Amniotic stem cell (primary cell): ENCODE data around the gene IGF1R.
A peak's percentile ranks its signal among the peaks of the same experiment; 100 is the strongest.

Source experiments
- DNase-seq: peaks from one replicate; lab custom pipeline; 2025; lab: John Stamatoyannopoulos, UW

Gene IGF1R

DNA sequence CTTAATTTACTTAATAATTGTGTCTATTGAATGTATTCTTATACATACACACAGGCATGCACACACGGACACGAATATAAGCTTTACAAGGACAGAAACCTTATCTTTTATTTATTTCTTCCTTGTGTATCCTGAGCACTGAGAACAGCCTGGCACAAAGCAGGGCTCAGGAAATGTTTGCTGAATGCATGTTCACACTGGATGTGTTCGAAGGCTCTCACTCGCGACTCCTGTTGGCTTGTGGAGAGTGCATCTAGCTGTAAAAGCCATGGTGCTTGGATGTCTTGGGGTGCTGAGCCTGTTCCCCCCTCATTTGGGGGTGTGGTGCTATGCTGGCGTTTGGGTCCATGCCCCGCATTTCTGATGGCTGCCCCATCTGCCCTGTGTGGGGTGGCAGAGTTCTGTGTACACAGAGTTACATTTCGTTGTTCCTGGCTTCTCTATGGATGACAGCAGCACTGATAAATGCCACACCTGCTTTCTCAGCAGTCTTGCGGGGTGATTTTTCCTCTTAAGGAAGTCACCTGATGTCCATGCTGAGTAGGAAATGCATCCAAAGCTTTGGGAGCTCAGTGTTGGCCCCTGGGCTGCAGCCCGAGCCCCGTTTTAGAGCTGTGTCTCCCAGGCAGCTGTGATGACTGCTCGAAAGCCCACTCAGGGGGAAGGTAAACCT is 148.5 kb downstream of the IGF1R start:
- DNase-seq = no peak

DNA sequence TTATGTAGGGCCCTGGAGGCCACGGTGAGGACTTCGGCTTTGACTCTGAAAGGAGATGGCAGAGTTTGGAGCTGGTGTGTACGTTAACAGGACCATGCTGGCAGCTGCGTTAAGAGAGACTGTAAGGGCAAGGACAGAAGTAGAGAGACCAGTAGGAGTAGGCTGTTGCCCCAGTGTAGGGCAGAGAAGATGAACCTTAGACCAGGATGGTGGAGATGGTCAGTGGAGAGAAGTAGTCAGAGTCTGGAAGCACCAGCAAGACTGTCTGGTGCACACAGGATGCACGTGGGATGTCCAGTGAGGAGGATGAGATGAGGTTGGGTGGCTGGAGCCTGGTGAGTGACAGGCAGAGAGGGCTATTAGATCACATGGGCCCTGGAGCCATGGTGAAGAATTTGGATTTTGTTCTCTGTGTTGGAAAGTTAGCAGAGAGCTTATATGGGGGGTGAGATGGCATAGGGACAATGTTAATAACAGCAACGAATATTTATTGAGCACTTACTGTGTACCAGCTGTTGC is 150.1 kb downstream of the IGF1R start:
- DNase-seq = no peak

DNA sequence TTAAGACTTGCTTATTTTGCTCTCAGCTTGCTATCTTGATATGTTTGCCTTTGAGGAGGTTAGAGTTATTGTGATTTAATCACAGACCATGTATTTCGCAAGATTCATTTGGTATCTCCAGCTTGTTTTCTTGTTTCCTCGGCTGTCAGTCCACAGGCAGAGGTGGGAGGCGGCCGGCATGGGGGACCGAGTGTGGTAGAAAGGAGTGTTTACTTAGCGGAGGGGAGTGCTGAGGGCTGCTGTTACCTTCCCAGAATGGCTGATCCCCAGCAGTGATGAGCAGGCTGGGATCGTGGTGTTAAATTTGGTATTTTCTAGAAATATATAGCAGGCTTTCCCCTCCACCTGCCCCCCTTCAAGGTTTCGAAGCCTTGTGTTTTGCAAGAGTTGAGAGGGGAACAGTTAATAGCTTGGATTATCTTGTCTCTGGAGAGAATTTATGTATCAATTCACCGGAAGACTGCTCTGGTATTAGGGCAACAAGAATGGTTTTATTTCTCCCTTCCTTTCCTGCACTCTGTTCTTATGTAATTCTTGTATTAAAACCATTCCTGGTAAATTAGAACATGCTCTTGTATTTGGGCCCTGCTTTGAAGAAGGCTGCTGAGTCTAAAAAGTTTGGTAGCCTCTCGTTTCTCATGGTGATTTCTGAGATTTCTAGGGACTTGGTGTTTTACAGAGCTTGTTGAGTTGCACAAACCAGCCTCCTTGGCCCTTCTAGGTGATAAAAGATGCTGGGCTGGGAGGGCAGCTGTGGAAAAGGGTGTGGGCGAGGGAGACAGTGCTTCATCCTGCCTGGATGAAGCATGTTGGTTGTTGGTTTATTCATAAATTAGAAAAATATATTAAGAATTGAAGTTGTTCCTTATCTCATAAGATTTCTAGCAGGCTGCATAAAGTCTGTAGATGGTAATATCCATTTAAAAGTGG is 151.4 kb downstream of the IGF1R start:
- DNase-seq = no peak

DNA sequence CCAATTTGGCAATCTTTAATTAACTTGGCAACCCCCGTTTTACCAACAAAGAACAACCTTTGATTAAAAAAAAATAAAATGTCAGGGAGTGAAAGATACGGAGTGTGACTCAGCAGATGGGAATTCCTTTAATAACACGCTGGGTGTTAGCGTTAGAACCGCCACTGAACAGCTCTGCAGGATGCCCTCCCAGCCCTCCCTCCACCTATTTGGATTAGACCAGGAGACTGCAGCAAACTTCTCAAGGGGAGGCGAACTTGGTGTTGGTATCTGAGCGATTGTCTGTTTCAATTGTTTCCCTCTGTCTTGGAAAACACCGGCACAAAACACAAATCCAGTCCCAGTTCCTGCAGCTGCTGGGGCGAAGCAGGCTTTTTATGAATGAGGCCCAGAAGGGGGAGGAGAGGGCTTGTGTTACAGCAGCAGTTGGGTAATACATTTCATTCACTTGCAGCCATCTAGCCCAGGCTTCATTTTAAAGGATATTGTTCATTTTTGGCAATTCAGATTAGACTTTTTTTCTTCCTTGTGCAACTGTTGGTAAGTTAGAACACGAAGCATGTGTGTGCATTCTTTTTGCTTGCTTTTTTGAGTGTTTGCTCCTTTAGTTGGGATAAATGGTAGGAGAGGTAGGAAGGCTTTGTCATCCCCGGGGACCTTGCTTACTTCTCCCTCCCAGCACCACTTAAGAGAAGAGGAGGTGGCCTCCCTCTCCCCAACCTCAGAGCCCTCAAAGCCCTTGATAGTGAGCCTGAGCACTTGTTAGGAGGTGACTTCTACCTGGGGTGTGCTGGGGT is 152.3 kb downstream of the IGF1R start:
- DNase-seq = peak; percentile 66

DNA sequence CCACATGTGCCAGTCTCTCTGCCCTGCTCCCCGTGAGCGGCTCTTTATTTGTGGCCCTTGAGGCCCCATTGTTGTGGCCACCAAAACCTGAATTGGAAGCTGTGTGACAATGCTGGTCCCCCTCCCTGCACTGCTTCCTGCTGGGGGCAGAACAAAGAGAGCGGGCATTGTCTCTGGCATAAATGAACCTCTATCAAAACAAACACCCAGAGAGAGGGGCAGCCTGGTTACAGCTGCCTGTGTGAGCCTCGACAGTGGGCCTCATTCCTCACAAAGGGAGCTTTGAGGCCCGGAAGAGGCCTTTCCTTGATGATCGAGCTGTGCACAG is 152.9 kb downstream of the IGF1R start:
- no peak for DNase-seq

DNA sequence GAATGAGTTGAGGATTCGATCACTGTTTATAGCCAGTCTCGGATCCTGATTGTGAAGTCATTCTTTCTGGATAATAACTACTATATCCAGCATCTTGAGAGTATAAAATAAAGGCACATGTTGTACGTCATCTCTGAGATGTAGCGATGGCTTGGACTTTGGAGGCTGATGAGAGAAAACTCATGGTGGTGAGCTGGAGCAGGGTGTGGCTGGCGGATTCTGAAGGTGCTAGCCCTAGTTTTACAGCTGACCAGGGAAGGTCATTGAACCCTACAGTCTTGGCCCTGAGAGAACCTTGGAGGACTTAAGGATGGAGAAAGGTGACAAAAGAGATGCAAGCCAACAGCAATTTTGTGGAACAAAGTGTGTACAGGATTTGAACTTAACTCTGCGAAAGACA is 153.8 kb downstream of the IGF1R start:
- no peak for DNase-seq

DNA sequence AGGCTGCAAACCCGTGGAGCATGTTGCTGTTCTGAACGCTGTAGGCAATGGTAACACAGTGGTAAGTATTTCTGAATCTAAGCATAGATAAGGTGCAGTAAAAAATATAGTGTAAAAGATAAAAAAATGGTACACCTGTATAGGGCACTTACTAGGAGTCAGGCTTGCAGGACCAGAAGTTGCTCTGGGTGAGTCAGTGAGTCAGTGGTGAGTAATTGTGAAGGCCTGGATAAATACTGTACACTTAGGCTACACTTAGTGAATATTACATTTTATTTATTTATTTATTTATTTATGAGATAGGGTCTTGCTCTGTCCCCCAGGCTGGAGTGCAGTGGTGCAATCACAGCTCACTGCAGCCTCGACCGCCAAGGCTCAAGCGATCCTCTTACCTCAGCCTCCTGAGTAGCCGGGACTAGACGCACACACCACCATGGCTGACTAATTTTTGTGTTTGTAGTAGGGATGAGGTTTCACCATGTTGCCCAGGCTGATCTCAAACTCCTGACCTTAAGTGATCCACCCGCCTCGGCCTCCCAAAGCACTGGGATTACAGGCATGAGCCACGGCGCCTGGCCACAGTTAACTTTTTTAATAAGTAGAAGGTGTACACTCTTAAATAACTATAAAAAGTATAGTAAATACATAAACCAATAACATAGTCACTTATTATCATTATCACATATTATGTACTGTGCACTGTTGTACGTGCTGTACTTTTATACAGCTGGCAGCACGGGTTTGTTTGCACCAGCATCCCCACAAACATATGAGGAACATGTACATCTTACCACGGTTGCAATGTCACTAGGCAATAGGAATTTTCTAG is 155.1 kb downstream of the IGF1R start:
- DNase-seq = no peak

DNA sequence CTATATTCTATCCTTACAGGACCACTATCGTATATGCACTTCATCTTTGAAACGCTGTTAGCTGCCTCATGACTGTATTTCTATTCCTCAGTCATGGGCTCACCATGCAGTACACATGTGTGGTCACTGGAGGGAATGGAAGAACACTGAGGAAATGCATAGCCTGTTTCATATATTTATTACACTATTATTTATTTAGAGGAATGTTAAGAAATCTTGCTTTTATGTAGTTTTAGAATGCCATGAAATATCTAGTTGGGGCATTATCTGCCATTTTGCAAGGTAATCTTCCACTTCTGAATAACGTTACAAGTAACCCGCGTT is 155.7 kb downstream of the IGF1R start:
- no peak for DNase-seq

DNA sequence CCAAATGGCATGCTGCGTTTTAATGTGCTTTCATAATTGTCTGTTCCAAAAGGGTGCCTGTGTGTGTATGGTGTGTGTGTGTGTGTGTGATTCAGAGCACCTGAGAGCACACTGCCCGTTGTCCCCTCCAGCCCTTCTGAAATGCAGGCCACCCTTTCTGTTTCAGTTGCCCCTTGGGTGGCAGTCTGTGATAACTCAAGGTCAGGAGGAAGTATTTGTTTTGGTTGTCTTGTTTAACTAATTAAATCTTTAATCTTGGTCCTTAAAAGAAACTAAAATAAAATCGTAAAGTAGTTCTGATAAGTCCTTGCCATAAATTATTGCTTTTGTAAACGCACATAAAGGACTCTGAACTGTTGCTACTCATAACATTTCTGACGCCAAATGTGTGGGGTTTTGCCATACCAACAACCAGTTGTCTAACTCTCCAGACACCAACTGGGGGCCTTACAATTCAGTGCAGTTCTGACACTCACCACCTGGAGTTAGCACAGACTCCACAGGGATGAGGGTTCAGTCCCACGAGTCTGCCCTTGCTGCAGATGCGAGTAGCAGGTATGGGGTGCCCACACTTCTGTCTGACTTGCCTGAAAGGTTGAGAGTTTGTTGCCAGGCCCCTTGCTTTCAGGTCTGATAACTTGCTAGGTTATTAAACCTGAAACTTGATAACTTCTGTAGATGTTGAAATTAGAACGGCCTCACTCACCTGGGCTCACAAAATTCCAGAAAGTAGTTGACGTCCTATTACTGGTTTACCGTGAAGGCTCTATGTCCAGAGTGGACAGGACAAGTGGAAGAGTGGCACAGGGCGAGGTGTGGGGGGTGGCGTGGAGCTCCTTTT is 157.3 kb downstream of the IGF1R start:
- DNase-seq = no peak

DNA sequence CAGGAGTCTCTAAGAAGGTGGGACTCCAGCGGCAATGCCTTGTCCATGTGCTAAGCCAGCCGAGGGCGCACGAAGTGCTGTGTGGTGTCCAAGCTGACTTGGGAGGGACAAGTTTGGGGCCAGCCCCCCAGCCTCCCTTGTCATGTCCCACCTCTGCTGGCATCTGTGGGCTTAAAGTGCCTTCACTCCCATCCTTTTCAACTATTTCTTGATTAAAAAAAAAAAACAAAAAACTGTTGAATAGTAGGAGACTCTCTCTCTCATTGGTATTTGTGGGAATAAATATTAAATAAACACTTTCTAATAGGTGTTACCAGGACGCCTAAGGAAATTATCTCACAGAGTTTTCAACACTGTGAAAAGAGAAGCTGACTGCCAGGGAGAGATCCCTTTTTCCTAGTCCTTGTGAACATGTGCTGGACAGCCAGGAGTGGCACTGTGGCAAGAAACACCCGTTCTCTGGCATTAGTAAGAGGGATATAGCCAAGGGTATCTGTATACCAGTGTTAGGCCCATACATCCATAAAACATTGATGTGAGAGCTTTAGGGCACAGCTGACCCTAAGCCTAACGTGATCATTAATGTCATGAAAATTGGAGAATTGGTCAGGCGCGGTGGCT is 158.0 kb downstream of the IGF1R start:
- no peak for DNase-seq

DNA sequence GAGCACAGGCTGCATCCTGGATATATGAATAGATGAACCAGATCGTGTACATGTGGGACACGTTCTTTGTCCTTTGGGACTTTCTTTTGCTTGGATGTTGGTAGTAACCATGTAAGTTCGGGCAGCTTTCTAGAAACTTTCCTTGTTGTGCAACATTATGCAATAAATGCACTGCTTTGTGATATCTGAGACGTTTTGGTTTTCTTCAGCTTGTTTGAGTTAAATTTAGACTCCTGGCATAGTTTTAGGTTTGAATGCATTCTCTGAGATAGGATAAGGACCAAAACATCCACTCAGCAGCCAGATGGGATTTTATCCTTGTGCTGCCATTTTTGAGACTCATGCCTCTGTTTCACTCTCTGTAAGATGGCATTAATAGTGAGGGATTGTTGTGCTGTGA is 158.9 kb downstream of the IGF1R start:
- no peak for DNase-seq

DNA sequence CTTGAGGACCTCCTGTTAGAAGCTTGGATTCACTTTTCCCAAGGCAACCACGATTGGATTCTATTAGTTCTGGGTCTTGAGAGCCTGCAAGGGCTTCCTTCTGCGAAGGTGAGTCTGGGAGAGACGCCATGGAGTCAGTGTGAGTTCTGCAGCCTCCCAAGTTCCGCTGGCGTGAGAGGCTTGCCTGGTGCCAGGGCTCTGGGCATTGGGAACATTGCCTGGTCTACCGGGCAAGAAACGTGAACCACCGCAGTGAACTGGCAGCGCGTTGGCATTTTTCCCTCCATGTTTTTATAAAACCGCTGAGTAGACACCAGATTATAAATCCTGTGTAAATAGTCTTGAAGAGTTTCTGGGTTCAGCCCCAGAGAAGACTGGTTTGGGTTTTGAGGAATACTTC is 160.9 kb downstream of the IGF1R start:
- DNase-seq = no peak

DNA sequence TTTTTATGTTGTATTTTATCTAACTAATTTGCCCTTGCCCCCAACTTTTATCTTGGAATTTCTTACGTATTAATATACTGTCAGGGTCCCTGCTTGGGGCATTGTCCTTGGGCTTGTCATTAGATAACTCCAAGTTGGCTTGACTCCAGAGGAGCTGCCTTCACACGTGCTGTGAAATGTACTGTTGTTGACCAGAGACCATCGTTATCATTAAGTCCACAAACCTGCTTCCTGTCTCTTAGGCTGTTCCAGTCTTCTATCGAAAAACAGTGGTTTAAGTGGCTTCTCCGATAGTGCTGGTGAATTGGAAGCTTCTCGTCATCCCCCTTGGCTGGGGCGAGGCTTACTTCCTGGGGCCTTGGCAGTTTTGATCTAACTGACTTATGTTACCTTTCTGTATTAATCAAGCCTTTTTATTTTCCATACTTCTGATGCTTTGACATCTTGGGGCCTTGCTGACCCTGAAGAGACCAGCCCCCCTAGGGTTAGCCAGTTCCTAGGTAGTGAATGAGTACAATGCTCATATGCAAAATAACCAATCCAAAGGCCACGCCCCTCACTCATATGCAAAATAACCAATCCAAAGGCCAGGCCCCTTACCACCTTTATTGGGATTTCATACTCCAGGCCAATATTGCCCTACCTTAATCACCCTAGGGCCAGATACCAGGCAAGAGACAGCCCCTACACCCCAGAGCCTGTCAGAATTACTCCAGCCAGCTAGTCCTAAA is 164.5 kb downstream of the IGF1R start:
- DNase-seq = no peak

DNA sequence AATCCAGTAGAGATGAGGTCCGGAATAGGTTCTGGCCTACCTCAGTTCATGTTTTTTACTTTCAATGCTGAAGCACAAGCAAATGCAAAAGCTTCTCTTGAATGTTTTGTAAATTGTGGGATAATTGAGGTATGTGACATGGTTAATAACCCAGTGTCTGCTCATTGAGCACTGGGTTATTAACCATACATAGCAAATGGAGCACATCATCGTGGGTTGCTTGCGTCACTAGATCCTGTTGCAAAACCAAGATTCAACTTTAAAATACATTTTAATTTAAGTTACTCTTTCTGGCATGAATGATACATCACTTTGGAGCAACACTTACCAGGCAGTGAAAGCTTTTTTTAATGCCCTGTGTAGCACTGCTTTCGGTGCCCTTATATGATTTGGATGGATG is 165.6 kb downstream of the IGF1R start:
- DNase-seq = no peak

DNA sequence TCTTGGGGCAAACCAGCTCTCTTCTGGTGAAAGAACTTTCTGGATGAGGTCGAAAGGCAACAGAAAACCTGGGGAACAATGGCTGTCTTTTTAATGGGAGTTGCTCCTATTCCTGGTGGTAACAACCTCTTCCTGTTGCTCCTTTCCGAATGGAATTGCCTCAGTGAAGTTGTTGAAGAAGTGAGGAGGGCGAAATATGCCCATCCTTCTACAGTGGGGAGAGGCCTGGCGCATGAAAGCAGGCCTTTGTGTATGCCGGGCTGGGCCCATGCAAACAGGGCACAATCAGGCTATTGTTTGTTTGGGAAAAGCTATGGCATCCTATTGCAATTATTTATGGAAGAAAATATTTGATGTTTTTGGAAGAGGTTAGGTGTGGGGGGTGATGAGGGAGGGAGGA is 166.9 kb downstream of the IGF1R start:
- DNase-seq = no peak

DNA sequence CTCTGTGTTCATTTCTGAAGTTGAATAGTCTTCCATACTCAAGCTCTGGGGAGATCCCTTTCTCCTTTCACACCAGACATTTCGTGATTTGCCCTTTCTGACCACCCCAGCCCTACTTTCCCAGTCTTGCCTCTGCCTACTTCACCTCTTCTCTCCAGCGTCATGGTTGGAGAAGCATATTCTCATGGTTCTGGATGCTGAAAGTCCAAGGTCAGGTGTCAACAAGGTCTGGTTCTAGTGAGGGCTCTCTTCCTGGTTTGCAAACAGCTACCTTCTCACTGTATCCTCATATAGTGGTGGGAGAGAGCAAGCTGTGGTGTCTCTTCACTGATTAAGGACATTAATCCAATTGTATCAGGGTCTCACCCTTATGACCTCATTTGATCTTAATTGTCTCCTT is 169.4 kb downstream of the IGF1R start:
- no peak for DNase-seq

DNA sequence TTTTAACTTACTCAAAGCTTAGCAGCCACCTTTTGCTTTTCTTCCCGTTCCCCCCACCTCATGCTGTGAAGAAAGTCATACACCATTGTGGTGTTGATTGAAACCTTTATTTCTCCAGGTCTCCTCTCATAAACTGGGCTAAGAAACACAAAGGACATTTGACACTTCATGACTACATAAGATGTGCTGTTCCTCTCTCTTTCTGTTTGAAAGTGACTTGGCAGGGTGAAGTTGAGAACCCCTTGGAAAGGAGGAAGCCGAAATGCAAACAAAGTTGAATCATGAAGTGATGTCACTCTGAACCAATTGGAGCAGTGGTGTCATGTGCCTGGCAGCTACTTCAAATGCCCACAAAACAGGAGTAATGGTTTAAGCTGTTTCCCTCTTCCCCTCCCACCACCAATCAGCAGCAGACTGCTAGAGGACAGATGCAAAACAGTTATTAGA is 174.7 kb downstream of the IGF1R start:
- DNase-seq = no peak

DNA sequence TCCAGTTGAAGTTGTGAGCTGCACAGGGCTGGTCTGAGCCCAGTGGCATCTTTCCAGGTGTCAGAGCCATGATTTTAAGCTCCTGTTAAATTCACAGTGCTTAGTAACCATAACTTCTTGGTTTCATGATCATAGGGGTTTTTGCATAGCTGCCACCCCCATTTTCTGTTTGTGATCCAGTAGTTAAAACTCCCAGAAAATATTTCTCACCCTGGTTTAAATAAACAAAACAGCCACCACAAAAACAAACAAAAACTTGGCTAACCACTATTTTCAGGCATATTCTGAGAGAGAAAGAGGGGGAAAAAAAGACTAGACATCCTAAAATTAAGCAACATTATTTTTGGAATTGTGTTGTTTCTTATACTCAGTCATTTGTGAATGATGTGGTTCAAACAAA is 175.3 kb downstream of the IGF1R start:
- DNase-seq = no peak

DNA sequence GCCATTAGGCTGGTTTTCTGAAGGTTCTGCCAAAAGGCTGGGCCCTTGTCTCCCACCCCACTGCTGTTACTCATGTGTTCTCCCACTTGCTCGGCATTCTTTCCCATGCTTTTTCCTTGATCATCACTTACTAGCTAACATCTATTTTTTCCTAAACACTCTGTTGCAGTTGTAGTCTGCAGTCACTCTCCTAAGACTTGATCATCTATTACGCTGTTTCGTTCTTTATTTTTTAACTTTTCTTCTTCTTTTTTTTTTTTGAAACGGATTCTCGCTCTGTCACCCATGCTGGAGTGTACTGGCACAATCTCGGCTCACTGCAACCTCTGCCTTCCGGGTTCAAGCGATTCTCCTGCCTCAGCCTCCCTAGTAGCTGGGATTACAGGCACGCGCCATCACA is 176.3 kb downstream of the IGF1R start:
- no peak for DNase-seq

DNA sequence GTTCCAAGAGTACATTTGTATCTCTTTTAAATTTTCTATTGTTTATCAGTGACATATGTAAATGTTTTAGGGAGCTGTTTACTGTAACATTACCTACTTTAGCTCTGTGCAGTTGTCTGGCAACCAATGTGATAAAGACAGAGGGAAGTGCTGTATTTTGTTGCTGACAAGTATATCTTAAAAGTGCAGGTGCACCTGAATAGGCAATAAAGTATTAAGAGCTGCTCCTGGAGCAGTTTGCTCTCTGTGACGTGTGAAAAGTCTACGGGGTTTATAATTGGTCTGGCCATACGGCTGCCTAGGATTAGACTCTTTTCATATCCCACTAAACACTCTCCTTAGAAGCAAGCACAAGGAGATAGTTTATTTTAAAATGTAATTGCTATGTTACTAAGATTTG is 178.3 kb downstream of the IGF1R start:
- no peak for DNase-seq
